Gastroesophageal sphincter (tissue), 3 donors: ENCODE results near the gene SOX11.

Source experiments
- POLR2A ChIP-seq, 2 donors: fragments of 450-650 bp; IDR thresholded peaks; one replicate each; pipeline ENCODE4 v1.6.1; 2017; ENCODE audit warnings: antibody characterized with exemption in 2 of 2, mild to moderate bottlenecking in 2 of 2, moderate library complexity in 1 of 2
- POLR2AphosphoS5 ChIP-seq: sonication (generic); formaldehyde crosslinking; IDR thresholded peaks from one replicate; pipeline ENCODE4 v1.6.1; 2017; ENCODE audit warnings: antibody characterized with exemption
- TF ChIP-seq, protein P1 (sequence below), 4 experiments: fragments of 200-600 bp in 2 of 4; fragments of 450-650 bp in 2 of 4; sonication (generic) in 1 of 4; IDR thresholded peaks; one replicate each; pipeline ENCODE4 v1.5.1; 2017 to 2019; ENCODE audit warnings: antibody characterized with exemption in 4 of 4, mild to moderate bottlenecking in 2 of 4, moderate library complexity in 2 of 4

DNA sequence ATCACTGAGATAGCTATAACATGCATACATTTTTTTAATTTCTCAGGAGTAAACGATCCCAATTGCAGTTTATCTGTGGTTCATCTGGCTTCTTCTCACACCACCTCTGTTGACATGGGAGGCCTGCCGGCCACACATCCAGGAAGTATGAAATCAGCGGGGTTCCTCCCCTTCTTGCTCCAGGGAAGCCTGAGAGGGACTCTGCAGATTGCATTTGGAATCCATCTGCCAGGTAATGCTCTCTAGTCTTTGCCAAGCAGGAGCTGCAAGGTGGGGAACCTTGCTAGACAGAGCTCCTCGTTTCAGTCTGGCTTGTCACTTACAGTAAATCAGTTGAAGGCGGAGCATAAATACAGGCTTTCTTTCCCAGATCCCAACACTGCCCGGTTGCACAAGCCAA is 49.9 kb downstream of the SOX11 start:
- TF ChIP-seq, protein P1, sequence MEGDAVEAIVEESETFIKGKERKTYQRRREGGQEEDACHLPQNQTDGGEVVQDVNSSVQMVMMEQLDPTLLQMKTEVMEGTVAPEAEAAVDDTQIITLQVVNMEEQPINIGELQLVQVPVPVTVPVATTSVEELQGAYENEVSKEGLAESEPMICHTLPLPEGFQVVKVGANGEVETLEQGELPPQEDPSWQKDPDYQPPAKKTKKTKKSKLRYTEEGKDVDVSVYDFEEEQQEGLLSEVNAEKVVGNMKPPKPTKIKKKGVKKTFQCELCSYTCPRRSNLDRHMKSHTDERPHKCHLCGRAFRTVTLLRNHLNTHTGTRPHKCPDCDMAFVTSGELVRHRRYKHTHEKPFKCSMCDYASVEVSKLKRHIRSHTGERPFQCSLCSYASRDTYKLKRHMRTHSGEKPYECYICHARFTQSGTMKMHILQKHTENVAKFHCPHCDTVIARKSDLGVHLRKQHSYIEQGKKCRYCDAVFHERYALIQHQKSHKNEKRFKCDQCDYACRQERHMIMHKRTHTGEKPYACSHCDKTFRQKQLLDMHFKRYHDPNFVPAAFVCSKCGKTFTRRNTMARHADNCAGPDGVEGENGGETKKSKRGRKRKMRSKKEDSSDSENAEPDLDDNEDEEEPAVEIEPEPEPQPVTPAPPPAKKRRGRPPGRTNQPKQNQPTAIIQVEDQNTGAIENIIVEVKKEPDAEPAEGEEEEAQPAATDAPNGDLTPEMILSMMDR (IDR thresholded peaks at IDR 0.05), result no peak
- TF ChIP-seq POLR2AphosphoS5, result no peak
- TF ChIP-seq POLR2A (IDR thresholded peaks at IDR 0.05), result no peak
